ENCODE measurements around the gene MB.
A peak's percentile ranks its signal among the peaks of the same experiment; 100 is the strongest.
"Not testable (repeated sequence)": the region's sequence is repeated elsewhere in the genome, so short reads cannot be mapped to it uniquely, and the experiment has no call there.

The MB gene

GRCh38 chr22:35617137-35617755, at the start of gene MB:
TSS of gene MB (minus strand) at chr22:35617329. CDS start at chr22:35617257, 72 bp downstream.
- DNase-seq (ENCODE audit: low read depth in 2 of 2), result no peak

- DNase-seq (ENCODE audit: low read depth in 2 of 2), result not testable (repeated sequence)
Observed at GRCh38 chr22:35666699-35667098, 49.6 kb upstream of the MB start.

- no peak for DNase-seq (ENCODE audit: low read depth in 2 of 2)
Observed at GRCh38 chr22:35664955-35665587, 47.9 kb upstream of the MB start.

GRCh38 chr22:35663371-35663770, 46.2 kb upstream of the MB start:
- no peak for DNase-seq (ENCODE audit: low read depth in 2 of 2)

- no peak for DNase-seq (ENCODE audit: low read depth in 2 of 2)
Observed at GRCh38 chr22:35662914-35663313, 45.8 kb upstream of the MB start.

GRCh38 chr22:35661464-35661863, 44.3 kb upstream of the MB start:
- DNase-seq (ENCODE audit: low read depth in 2 of 2), result no peak

- DNase-seq (ENCODE audit: low read depth in 2 of 2), result no peak
Observed at GRCh38 chr22:35660291-35661127, 43.4 kb upstream of the MB start.

GRCh38 chr22:35657571-35658312, 40.6 kb upstream of the MB start:
- no peak for DNase-seq (ENCODE audit: low read depth in 2 of 2)

GRCh38 chr22:35656284-35656752, 39.2 kb upstream of the MB start:
- DNase-seq (ENCODE audit: low read depth in 2 of 2), result no peak

GRCh38 chr22:35653824-35654223, 36.7 kb upstream of the MB start:
- DNase-seq (ENCODE audit: low read depth in 2 of 2), result no peak

GRCh38 chr22:35651085-35651484, 34.0 kb upstream of the MB start:
- DNase-seq (ENCODE audit: low read depth in 2 of 2), result no peak

GRCh38 chr22:35649636-35650250, 32.6 kb upstream of the MB start:
- no peak for DNase-seq (ENCODE audit: low read depth in 2 of 2)

GRCh38 chr22:35649026-35649553, 32.0 kb upstream of the MB start:
- no peak for DNase-seq (ENCODE audit: low read depth in 2 of 2)

- peak; percentile 36 to 48 for DNase-seq (ENCODE audit: low read depth in 2 of 2)
Observed at GRCh38 chr22:35648066-35649025, 31.2 kb upstream of the MB start, which contains the start of gene APOL6. TSS of gene APOL6 (plus strand) at chr22:35648446. CDS start at chr22:35656426, 7,980 bp downstream.

- DNase-seq (ENCODE audit: low read depth in 2 of 2), result no peak
Observed at GRCh38 chr22:35645646-35646045, 28.5 kb upstream of the MB start.

- no peak for DNase-seq (ENCODE audit: low read depth in 2 of 2)
Observed at GRCh38 chr22:35643991-35644390, 26.9 kb upstream of the MB start.

GRCh38 chr22:35642305-35642741, 25.2 kb upstream of the MB start:
- no peak for DNase-seq (ENCODE audit: low read depth in 2 of 2)

GRCh38 chr22:35641494-35642120, 24.5 kb upstream of the MB start:
- DNase-seq (ENCODE audit: low read depth in 2 of 2), result no peak

GRCh38 chr22:35638410-35638809, 21.3 kb upstream of the MB start:
- no peak for DNase-seq (ENCODE audit: low read depth in 2 of 2)
